ENCODE measurements around the gene FBLL1. TPM values are rescaled to one million over a fixed set of nuclear protein-coding genes. Genes with fewer than 3 reads are reported as not detected.

The FBLL1 gene
- total RNA-seq, 1 experiment from 2014 or later: 7.5 TPM

DNA sequence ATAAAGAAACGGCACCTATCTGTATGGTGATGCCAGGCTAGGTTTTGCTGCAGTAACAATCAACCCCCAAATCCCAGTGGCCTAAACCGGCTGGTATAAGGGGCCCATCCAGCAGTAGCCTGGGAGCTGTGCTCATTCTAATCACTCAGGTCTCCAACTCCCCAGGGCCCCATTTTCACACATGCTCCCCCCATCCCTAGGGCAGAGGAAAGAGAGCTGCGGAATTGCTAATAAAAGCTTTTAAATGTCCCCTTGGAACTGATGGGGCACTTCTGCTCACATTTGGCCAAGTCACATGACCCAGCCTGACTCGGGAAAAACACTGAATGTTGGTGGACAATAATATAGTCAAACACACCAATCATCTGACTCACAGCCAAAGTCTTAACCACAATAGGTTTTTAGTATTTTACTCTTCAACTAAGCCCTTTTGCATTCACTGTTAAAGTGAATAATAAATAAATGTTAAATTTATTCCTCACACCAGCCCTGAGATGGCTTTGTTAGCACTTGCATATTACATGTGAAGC is 1.6 kb downstream of the FBLL1 start:
- no peaks in the 10 kb centered on the region for H3K27me3 ChIP-seq (ENCODE audit: control insufficient read depth, insufficient read depth, low read length)
- no peaks in the 10 kb centered on the region for H3K4me1 ChIP-seq (ENCODE audit: control insufficient read depth, insufficient read depth, low read length)
- DNase-seq (ENCODE audit: low read depth, low spot score) (no peak), ATAC-seq (no peak)
- H3K4me3 ChIP-seq (ENCODE audit: low read depth in 2 of 2, low read length in 2 of 2): no peak overlapping the region
- no peaks in the 10 kb centered on the region for H3K9me3 ChIP-seq (ENCODE audit: control insufficient read depth, insufficient read depth, low read depth, low read length)
- ChIA-PET CTCF (no interaction called here), POLR2A (no interaction called here)
- BruUV-seq (replicated peaks): no TSS peak
- H3K36me3 ChIP-seq (ENCODE audit: control insufficient read depth, insufficient read depth, low read length): no peaks in the 10 kb centered on the region
- intact Hi-C loops (cut with micrococcal nuclease; ENCODE audit: unreplicated experiment) (no loop called here), in situ Hi-C loops (cut with HindIII; ENCODE audit: low pct_unique_long_range_greater_than_20kb, low sequenced_read_pairs) (no loop called here)
- TF ChIP-seq CTCF (IDR thresholded peaks at IDR 0.05) (no peak), TCF7L2 (IDR thresholded peaks at IDR 0.05; ENCODE audit: low read depth, low read length) (no peak), POLR2AphosphoS5 (IDR thresholded peaks at IDR 0.05; ENCODE audit: low read depth, low read length) (no peak), SIN3A (IDR thresholded peaks at IDR 0.05; ENCODE audit: borderline replicate concordance, insufficient read depth, low read depth, low read length) (no peak)
- TF ChIP-seq, protein P1, sequence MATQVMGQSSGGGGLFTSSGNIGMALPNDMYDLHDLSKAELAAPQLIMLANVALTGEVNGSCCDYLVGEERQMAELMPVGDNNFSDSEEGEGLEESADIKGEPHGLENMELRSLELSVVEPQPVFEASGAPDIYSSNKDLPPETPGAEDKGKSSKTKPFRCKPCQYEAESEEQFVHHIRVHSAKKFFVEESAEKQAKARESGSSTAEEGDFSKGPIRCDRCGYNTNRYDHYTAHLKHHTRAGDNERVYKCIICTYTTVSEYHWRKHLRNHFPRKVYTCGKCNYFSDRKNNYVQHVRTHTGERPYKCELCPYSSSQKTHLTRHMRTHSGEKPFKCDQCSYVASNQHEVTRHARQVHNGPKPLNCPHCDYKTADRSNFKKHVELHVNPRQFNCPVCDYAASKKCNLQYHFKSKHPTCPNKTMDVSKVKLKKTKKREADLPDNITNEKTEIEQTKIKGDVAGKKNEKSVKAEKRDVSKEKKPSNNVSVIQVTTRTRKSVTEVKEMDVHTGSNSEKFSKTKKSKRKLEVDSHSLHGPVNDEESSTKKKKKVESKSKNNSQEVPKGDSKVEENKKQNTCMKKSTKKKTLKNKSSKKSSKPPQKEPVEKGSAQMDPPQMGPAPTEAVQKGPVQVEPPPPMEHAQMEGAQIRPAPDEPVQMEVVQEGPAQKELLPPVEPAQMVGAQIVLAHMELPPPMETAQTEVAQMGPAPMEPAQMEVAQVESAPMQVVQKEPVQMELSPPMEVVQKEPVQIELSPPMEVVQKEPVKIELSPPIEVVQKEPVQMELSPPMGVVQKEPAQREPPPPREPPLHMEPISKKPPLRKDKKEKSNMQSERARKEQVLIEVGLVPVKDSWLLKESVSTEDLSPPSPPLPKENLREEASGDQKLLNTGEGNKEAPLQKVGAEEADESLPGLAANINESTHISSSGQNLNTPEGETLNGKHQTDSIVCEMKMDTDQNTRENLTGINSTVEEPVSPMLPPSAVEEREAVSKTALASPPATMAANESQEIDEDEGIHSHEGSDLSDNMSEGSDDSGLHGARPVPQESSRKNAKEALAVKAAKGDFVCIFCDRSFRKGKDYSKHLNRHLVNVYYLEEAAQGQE (IDR thresholded peaks at IDR 0.05; ENCODE audit: insufficient read depth in 1 of 2, low read depth in 2 of 2, low read length in 1 of 2): no peak
- H3K27ac ChIP-seq (ENCODE audit: low read length): no peak overlapping the region

DNA sequence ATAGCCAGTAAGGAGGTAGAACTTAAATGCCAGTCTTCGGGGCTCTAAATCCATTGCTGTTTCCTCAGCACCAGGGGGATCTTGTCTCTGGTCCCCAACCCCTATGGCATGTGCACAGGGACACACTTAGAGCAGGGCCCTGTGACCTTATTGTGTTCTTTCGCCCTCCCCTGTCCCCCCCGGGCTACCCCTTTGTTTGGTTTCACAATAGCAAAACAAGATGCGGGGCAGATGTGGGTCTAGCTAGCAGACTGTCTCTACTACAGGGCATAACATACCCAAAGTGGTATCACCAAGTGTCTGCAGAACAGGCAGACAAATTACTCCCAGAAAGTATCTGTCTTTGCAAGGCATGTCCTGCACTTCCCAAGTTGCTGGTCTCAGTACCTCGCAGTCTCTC is 2.1 kb downstream of the FBLL1 start:
- Histone ChIP-seq H3K27ac (ENCODE audit: low read length) (no peak overlapping the region), H3K36me3 (ENCODE audit: control insufficient read depth, insufficient read depth, low read length) (no peaks in the 10 kb centered on the region), H3K9me3 (ENCODE audit: control insufficient read depth, insufficient read depth, low read depth, low read length) (no peaks in the 10 kb centered on the region), H3K4me3 (ENCODE audit: low read depth in 2 of 2, low read length in 2 of 2) (no peak overlapping the region), H3K4me1 (ENCODE audit: control insufficient read depth, insufficient read depth, low read length) (no peaks in the 10 kb centered on the region), H3K27me3 (ENCODE audit: control insufficient read depth, insufficient read depth, low read length) (no peaks in the 10 kb centered on the region)
- in situ Hi-C loops (cut with HindIII; ENCODE audit: low pct_unique_long_range_greater_than_20kb, low sequenced_read_pairs) (no loop called here), intact Hi-C loops (cut with micrococcal nuclease; ENCODE audit: unreplicated experiment) (no loop called here)
- DNase-seq (ENCODE audit: low read depth, low spot score) (no peak), ATAC-seq (no peak)
- TF ChIP-seq TCF7L2 (IDR thresholded peaks at IDR 0.05; ENCODE audit: low read depth, low read length) (no peak), CTCF (IDR thresholded peaks at IDR 0.05) (no peak), POLR2AphosphoS5 (IDR thresholded peaks at IDR 0.05; ENCODE audit: low read depth, low read length) (no peak), SIN3A (IDR thresholded peaks at IDR 0.05; ENCODE audit: borderline replicate concordance, insufficient read depth, low read depth, low read length) (no peak)
- TF ChIP-seq, protein P1 (IDR thresholded peaks at IDR 0.05; ENCODE audit: insufficient read depth in 1 of 2, low read depth in 2 of 2, low read length in 1 of 2): no peak
- CTCF ChIA-PET: no interaction called here
- BruUV-seq (replicated peaks): no TSS peak
- POLR2A ChIA-PET: no interaction called here

Measured in Panc1 (cell line).